T-helper 1 cell (primary cell): Measurements from ENCODE around the gene DCANP1.

ENCODE experiments used
- DNase-seq, 5 donors: peaks; one replicate each; pipeline ENCODE4 v3.0.0-alpha.2; 2012 to 2020

DCANP1 gene

GRCh38 chr5:135456238-135457099, 9.3 kb upstream of the DCANP1 start:
- DNase-seq = no peak

GRCh38 chr5:135455876-135456237, 8.7 kb upstream of the DCANP1 start:
- DNase-seq = no peak

GRCh38 chr5:135454946-135455345, 7.8 kb upstream of the DCANP1 start:
- DNase-seq = no peak

DNA sequence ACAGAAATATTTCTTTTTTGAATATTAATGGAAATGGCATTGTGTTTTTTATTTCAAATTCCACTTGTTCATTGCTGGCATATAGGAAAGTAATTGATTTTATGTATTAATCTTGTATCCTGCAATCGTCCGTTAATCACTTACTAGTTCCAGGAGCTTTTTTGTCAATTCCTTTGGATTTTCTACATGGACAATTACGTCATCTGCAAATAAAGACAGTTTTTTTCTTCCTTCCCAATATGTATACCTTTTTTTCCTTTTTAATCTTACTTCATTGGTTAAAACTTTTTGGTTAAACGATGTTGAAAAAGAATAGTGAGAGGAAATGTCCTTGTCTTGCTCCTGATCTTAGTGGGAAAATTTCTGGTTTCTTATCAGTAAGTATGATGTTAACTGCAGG, 6.5 kb upstream of the DCANP1 start:
- DNase-seq = no peak

GRCh38 chr5:135452321-135453030, 5.3 kb upstream of the DCANP1 start, which contains the start of gene TIFAB:
TSS of gene TIFAB (minus strand) at chr5:135452351. CDS start at chr5:135449939, 2,412 bp downstream.
- no peak for DNase-seq

DNA sequence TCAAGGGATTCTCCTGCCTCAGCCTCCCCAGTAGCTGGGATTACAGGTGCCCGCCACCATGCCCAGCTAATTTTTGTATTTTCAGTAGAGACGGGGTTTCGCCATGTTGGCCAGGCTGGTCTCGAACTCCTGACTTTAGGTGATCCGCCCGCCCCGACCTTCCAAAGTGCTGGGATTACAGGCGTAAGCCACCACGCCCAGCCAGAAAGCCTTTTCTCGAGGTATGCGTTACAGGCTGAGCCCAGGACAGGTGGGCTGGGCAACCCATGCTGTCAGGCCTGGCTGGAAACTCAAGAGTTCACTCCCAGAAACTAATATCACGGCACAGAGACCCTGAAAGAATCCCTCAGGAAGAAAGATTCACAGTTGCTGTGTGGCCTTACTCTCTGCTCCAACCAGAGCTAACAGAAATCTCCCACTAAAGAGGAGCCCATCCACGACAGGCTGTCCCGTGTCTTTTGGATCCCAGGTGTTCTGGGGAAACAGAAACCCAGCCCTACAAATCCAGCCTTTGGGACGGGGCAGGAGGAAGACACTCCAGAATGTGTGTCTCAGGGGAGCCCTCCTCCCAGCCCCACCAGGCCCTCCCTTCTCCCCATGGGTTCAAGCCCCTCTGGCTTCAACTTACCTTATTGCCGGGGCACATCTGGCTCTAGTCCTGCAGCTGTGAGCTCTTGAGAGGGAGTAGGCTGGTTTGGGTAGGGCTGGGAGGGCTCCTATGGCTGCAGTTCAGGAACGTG, 4.6 kb upstream of the DCANP1 start:
- DNase-seq = no peak

DNA sequence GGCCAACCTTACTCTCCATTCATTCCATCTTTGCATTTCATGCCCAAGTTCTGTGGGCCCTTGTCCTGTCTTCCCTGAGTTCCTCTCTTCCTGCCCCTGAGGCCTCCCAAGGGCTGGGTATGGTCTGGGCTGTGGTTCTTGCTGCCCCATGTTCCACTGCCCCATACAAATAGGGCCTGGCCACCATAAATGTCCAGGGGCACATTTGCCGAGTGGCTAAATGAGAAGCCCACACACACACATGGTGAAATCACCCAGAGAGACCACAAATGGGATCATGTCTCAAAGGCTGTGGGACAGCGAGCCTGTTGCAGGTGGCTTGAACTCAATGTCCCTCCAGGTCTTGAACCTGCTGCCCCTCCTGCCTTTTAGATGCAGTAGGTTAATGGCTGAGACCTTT, 3.8 kb upstream of the DCANP1 start:
- DNase-seq = no peak

GRCh38 chr5:135450336-135450735, 3.2 kb upstream of the DCANP1 start:
- DNase-seq = no peak

DNA sequence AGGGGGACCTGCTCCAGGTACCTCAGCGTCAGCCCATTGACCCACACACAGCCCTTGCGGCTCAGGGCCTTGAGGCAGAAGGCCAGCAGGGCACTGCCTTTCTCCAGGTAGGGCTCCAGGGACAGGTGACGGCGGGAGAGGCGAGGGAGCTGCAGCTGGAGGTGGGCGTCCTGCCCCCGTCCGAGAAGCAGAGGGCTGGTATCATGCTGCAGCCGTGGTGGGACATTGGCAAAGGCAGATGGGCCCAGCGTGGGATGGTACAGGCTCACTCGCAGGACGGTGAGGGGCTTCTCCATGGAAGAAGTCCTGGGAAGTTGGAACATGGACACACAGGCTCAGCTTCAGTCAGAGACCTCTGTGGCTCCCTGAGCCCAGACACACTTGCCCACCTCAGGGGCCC, 2.5 kb upstream of the DCANP1 start:
- DNase-seq = no peak

DNA sequence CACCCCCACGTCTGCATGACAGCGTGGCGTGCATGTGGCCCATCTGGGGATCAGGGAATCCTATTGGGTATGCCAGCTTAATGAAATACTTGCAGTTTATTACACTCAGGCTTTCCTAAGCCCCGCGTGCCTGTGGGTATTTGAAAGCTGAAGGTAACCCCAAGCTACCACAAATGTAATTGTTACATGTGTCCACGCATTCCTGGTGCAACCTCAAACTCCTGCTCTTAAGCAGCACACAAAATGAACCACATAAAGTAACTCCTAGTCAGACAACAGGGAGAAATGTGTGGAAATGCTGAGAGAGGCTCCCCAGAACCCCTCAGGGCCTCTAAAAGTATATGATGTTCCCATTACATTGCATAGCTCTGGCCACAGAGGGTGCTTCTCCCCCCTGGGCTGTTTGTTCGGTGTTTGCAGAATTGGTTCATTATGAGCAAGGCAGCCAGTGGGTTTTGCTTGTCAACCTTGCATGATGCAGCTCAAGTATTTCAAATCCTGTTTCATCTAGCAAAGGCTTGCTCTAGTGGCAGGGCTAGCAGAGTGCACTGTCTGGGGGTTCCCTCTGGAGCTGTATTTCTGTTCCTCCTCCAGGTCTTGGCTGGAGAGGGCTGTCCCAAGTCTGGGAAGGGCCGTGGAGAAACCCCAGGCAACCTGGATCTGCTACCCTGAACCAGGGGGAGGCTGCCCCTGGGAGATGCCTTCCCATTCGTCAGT, 1.8 kb upstream of the DCANP1 start:
- no peak for DNase-seq

DNA sequence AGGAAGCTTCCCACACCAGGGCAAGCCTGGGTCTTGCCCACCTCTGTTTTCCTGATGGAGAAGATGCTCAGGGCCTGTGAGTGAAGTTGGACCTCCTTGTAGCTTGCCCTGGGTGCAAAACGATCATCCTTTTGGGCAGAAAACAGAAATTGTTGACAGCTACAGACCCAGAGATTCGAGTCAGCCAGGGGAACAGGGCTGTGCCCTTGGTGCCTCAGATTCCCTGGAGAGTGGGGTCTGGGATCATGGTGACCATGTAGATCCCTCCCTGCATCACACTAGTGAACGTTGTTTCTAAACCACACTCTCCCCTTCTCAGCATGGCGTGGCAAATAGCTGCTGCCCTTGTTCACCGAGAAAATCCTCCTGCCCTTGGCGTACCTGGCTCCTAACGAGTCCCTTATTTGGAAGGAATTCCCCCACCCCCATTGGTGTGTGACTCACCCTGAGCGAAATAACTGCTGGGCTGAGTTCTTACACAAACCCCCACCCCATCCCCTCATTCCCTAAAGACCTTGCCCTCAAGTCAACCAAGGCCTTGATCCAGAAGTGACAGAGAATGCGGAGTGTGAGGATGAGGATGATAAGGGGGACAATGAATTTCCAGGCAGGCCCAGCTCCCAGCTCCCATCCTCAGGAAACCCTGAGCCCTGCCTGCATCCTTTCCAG, 1.1 kb upstream of the DCANP1 start:
- DNase-seq = no peak

GRCh38 chr5:135446615-135447014, 533 bp downstream of the DCANP1 start:
- no peak for DNase-seq

GRCh38 chr5:135446206-135446605, 942 bp downstream of the DCANP1 start:
- DNase-seq = no peak

GRCh38 chr5:135445306-135445985, 1.7 kb downstream of the DCANP1 start:
- DNase-seq = no peak

DNA sequence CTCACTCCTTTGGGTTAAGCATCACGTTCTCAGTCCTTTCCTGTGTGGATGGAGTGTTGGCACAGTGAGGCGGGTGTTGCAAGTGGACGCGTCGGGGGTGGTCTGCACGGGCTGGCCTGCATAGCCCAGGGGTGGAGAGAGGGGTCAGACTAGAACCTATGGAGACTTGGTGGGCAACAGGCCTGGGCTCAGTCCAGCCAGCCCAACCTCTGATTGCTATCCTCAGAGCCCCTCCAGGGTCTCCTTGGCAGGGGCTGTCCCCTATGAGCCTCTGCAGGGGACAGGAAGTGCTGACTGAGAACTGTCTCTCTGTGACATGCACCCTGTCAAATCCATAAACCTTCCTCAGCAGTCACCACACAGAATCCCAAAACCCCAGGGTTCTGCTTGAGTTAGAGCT, 2.3 kb downstream of the DCANP1 start:
- no peak for DNase-seq

- DNase-seq = no peak
These were observed 2.8 kb downstream of the DCANP1 start for GRCh38 chr5:135444360-135444759.

GRCh38 chr5:135443161-135443960, 3.8 kb downstream of the DCANP1 start:
- DNase-seq = no peak

DNA sequence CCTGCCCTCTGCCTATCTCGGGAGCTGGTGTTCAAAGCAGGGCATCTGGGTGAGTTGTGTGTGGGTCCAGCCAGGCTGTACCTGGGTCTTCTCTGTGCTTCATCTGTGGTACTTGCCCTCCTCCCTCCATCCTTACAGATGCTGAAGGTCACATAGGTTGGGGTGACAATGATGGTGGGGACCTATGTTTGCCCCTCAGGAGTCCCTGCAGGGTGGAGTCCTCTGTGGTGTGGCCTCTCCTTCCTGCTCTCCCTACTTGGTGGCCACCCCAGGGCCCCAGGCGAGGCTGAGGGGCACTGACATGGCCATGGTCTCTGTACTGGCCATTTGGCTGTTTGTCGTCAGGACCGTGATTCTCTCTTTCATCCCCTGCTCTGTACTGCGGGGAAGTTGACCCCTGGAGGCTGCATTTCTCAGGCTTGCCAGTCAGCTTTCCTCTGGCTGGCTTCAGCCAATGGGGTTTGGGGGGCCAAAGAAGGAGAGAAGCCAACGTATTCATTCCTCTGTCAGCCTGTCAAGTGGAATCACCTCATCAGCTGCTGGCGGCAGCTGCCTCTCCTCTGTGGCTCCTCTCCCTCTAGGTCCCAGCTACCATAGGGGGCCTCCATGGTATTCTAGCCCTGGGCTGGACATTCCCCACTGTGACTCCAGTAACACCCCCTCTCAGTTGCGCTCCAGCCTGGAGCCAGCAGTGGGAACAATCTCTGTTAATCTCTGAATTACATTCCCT, 4.6 kb downstream of the DCANP1 start:
- no peak for DNase-seq

DNA sequence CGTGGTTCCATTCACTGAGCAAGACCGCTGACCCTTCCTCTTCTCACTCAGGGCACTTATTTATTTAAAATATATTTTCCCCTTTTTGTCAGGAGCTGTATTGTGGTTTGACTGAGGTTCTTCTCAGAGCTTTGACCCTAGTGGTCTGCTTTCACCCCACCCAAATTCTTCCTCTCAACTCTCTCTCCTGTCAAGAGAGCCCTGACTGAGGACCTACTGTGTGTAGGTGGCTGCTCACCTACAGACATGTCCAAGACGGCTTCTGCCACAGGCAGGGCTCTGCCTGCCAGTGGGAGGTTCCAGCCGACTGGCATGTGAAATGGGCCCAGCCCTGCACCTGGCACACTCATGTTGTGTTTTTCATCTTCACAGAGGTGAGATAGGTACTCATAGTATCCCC, 5.2 kb downstream of the DCANP1 start:
- DNase-seq = no peak

DNA sequence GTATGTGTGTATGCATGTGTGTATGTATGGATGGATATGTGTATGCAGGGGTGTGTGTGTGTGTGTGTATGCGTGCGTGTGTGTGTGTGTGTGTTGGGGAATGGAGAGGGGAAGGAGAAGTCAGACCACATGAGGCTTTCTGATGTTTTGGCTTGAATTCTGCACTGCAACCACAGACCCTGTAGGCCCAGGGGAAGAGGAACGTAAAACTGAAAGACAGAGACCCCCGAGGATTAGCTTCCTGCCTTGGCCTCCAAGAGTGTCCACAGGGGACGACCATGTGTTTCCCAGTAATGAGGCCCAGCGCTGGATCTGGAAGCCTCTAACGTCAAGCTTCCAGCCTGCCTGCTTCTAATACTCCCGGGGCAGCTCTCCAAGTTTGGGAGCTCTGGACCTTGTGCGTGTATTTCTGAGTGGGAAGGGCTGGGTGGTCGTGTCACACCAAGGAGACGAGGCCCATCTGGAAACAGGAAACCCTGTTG, 5.8 kb downstream of the DCANP1 start:
- no peak for DNase-seq
